Esophagus squamous epithelium (tissue), 4 donors: Measurements from ENCODE around the gene KIAA1217.

Source experiments
- CTCF ChIP-seq, 6 experiments: fragments of 450-650 bp in 4 of 6; fragments of 200-600 bp in 2 of 6; sonication (generic) in 2 of 6; IDR thresholded peaks; one replicate each; pipeline ENCODE4 v1.5.1; 2016 to 2019; ENCODE audit warnings: antibody characterized with exemption in 6 of 6, mild to moderate bottlenecking in 4 of 6, moderate library complexity in 4 of 6
- POLR2A ChIP-seq, 4 donors: fragments of 450-650 bp; IDR thresholded peaks; one replicate each; pipeline ENCODE4 v1.6.1; 2017; ENCODE audit warnings: antibody characterized with exemption in 4 of 4, mild to moderate bottlenecking in 4 of 4, moderate library complexity in 3 of 4

GRCh38 chr10:24475598-24475997, 266.7 kb downstream of the KIAA1217 start:
- no peak for TF ChIP-seq CTCF (IDR thresholded peaks at IDR 0.05)
- TF ChIP-seq POLR2A (IDR thresholded peaks at IDR 0.05) = no peak
